HUES6 (cell line): ENCODE data around the gene DSN1.

Source experiments
- H3K27ac ChIP-seq: 2 replicates; pipeline ENCODE4 v1.7.0; 2013; ENCODE audit warnings: low read depth, mild to moderate bottlenecking, low read length, inconsistent platforms
- H3K27me3 ChIP-seq: 2 replicates; pipeline ENCODE4 v1.6.1; 2013; ENCODE audit warnings: low read length; ENCODE audit not compliant: control insufficient read depth, insufficient read depth
- H3K36me3 ChIP-seq: 2 replicates; pipeline ENCODE4 v1.6.1; 2013; ENCODE audit warnings: low read length; ENCODE audit not compliant: control insufficient read depth, insufficient read depth
- H3K4me1 ChIP-seq: 2 replicates; pipeline ENCODE4 v1.6.1; 2013; ENCODE audit warnings: low read length; ENCODE audit not compliant: control insufficient read depth, insufficient read depth
- H3K4me3 ChIP-seq: 2 replicates; pipeline ENCODE4 v1.5.1; 2013; ENCODE audit warnings: low read depth, low read length
- H3K9ac ChIP-seq: one replicate; pipeline ENCODE4 v1.6.1; 2013; ENCODE audit warnings: mild to moderate bottlenecking, low read length
- H3K9me3 ChIP-seq: 2 replicates; pipeline ENCODE4 v1.6.1; 2013; ENCODE audit warnings: low read depth, low read length; ENCODE audit not compliant: control insufficient read depth, insufficient read depth

Gene DSN1

GRCh38 chr20:36736451-36737182 is 36.9 kb downstream of the DSN1 start:
- Histone ChIP-seq H3K4me3 (no peak overlapping the region), H3K27me3 (no peaks in the 10 kb centered on the region), H3K9ac (no peak overlapping the region), H3K4me1 (peaks cover 20% of the 10 kb centered on the region; the same call in 1 of the 2 replicates), H3K36me3 (no peaks in the 10 kb centered on the region), H3K27ac (peak overlapping the region; percentile 3; the same call in 1 of the 2 replicates), H3K9me3 (no peaks in the 10 kb centered on the region)

- Histone ChIP-seq H3K4me1 (peaks cover 24% of the 10 kb centered on the region; the same call in 1 of the 2 replicates), H3K27ac (no peak overlapping the region), H3K27me3 (no peaks in the 10 kb centered on the region), H3K9ac (no peak overlapping the region), H3K36me3 (no peaks in the 10 kb centered on the region), H3K9me3 (no peaks in the 10 kb centered on the region), H3K4me3 (no peak overlapping the region)
Observed at GRCh38 chr20:36732456-36732855, 41.1 kb downstream of the DSN1 start.

- Histone ChIP-seq H3K27ac (no peak overlapping the region), H3K9me3 (no peaks in the 10 kb centered on the region), H3K4me1 (peaks cover 10% of the 10 kb centered on the region; the same call in 1 of the 2 replicates), H3K27me3 (no peaks in the 10 kb centered on the region), H3K9ac (no peak overlapping the region), H3K36me3 (no peaks in the 10 kb centered on the region), H3K4me3 (no peak overlapping the region)
Observed at GRCh38 chr20:36728986-36729385, 44.6 kb downstream of the DSN1 start.

GRCh38 chr20:36726168-36726567 is 47.4 kb downstream of the DSN1 start:
- Histone ChIP-seq H3K27me3 (no peaks in the 10 kb centered on the region), H3K4me3 (no peak overlapping the region)

GRCh38 chr20:36720510-36720909 is 53.1 kb downstream of the DSN1 start:
- no peaks in the 10 kb centered on the region for H3K27me3 ChIP-seq
- H3K4me1 ChIP-seq, result no peaks in the 10 kb centered on the region
- no peak overlapping the region for H3K27ac ChIP-seq
- no peaks in the 10 kb centered on the region for H3K9me3 ChIP-seq
- no peak overlapping the region for H3K9ac ChIP-seq
- no peak overlapping the region for H3K4me3 ChIP-seq
- no peaks in the 10 kb centered on the region; the same call in 1 of the 2 replicates for H3K36me3 ChIP-seq

More at GRCh38 chr20:36726168-36726567, 47.4 kb downstream of the DSN1 start:
- Histone ChIP-seq H3K9me3 (no peaks in the 10 kb centered on the region), H3K36me3 (no peaks in the 10 kb centered on the region), H3K27ac (no peak overlapping the region), H3K9ac (no peak overlapping the region), H3K4me1 (peaks cover 5% of the 10 kb centered on the region; the same call in 1 of the 2 replicates)

GRCh38 chr20:36717657-36718056 is 55.9 kb downstream of the DSN1 start:
- Histone ChIP-seq H3K9ac (no peak overlapping the region), H3K27me3 (no peaks in the 10 kb centered on the region), H3K36me3 (no peaks in the 10 kb centered on the region; the same call in 1 of the 2 replicates), H3K27ac (no peak overlapping the region), H3K4me3 (no peak overlapping the region), H3K9me3 (no peaks in the 10 kb centered on the region), H3K4me1 (no peaks in the 10 kb centered on the region)

- H3K4me3 ChIP-seq, result no peak overlapping the region
- H3K36me3 ChIP-seq, result no peaks in the 10 kb centered on the region; the same call in 1 of the 2 replicates
- no peaks in the 10 kb centered on the region for H3K9me3 ChIP-seq
- H3K27me3 ChIP-seq, result no peaks in the 10 kb centered on the region
- no peak overlapping the region for H3K27ac ChIP-seq
- no peaks in the 10 kb centered on the region for H3K4me1 ChIP-seq
- no peak overlapping the region for H3K9ac ChIP-seq
Observed at GRCh38 chr20:36717021-36717420, 56.5 kb downstream of the DSN1 start.

GRCh38 chr20:36712775-36713174 is 60.8 kb downstream of the DSN1 start:
- no peak overlapping the region for H3K27ac ChIP-seq
- no peak overlapping the region for H3K9ac ChIP-seq
- H3K4me3 ChIP-seq, result no peak overlapping the region
- H3K27me3 ChIP-seq, result no peaks in the 10 kb centered on the region
- H3K4me1 ChIP-seq, result no peaks in the 10 kb centered on the region
- no peaks in the 10 kb centered on the region for H3K36me3 ChIP-seq
- H3K9me3 ChIP-seq, result no peaks in the 10 kb centered on the region

GRCh38 chr20:36709126-36709525 is 64.4 kb downstream of the DSN1 start:
- H3K36me3 ChIP-seq, result no peaks in the 10 kb centered on the region
- H3K4me1 ChIP-seq, result no peaks in the 10 kb centered on the region
- H3K27ac ChIP-seq, result no peak overlapping the region
- no peak overlapping the region for H3K9ac ChIP-seq
- no peaks in the 10 kb centered on the region for H3K9me3 ChIP-seq
- no peak overlapping the region for H3K4me3 ChIP-seq
- no peaks in the 10 kb centered on the region for H3K27me3 ChIP-seq

GRCh38 chr20:36703530-36703929 is 70.0 kb downstream of the DSN1 start:
- no peak overlapping the region for H3K27ac ChIP-seq
- peaks cover 9% of the 10 kb centered on the region for H3K4me1 ChIP-seq
- no peaks in the 10 kb centered on the region for H3K36me3 ChIP-seq
- H3K27me3 ChIP-seq, result no peaks in the 10 kb centered on the region
- no peak overlapping the region for H3K4me3 ChIP-seq
- no peak overlapping the region for H3K9ac ChIP-seq
- no peaks in the 10 kb centered on the region for H3K9me3 ChIP-seq
